Measurements from ENCODE around the gene UGT1A8. TPM values are rescaled to one million over a fixed set of nuclear protein-coding genes. Genes with fewer than 3 reads are reported as not detected.

The UGT1A8 gene
- total RNA-seq, 1 experiment from 2014 or later: not detected

DNA sequence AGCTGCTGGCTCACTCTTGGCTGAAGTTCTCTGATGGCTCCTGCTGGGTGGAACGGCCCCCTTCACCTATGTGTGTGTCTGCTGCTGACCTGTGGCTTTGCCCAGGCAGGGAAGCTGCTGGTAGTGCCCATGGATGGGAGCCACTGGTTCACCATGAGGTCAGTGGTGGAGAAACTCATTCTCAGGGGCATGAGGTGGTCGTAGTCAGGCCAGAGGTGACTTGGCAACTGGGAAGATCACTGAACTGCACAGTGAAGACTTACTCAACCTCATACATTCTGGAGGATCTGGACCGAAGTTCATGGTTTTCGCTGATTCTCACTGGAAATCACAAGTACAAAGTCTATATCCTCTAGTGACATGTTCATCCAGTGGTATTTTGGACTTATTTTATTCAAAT is 13.9 kb upstream of the UGT1A8 start:
- ATAC-seq (no peak), DNase-seq (ENCODE audit: low read depth, low spot score) (no peak)
- ChIA-PET POLR2A (no interaction called here), CTCF (no interaction called here), RAD21 (ENCODE audit: low non-redundant PET in 1 of 2, low total read pairs in 2 of 2, uncharacterized antibody in 2 of 2, unreplicated experiment in 2 of 2) (no interaction called here)
- Histone ChIP-seq H4K20me1 (ENCODE audit: insufficient read depth) (no peaks in the 10 kb centered on the region), H3K9me3 (ENCODE audit: control insufficient read depth in 1 of 2, insufficient read depth in 1 of 2, low read depth in 1 of 2, low read length in 2 of 2) (no peaks in the 10 kb centered on the region), H3K27me3 (ENCODE audit: insufficient read depth, low read length) (no peaks in the 10 kb centered on the region), H3K36me3 (ENCODE audit: control insufficient read depth in 1 of 2, insufficient read depth in 2 of 2, low read length in 2 of 2) (no peaks in the 10 kb centered on the region), H3K9me2 (ENCODE audit: insufficient read depth) (0 out of 2 replicates have a peak, but pooled peaks cover 2% of the 10 kb centered on the region), H3K27ac (ENCODE audit: low read depth, low read length) (no peak overlapping the region), H3K79me2 (ENCODE audit: insufficient read depth, low read length) (no peaks in the 10 kb centered on the region), H2AFZ (ENCODE audit: low read depth, low read length, poor library complexity, severe bottlenecking) (no peak overlapping the region), H3K4me3 (replicated peaks in 1 of 2; ENCODE audit: low read depth in 1 of 2, low read length in 2 of 2) (no peak overlapping the region), H3K9ac (ENCODE audit: low read length) (no peak overlapping the region), H3K4me1 (ENCODE audit: control insufficient read depth in 1 of 2, insufficient read depth in 2 of 2, low read length in 2 of 2) (no peaks in the 10 kb centered on the region), H3K4me2 (ENCODE audit: low read length) (no peak overlapping the region)
- intact Hi-C loops (cut with micrococcal nuclease): no loop called here
- TF ChIP-seq SIN3A (IDR thresholded peaks at IDR 0.05; ENCODE audit: low read depth) (no peak), SRF (IDR thresholded peaks at IDR 0.05; ENCODE audit: low read depth) (no peak), FOSL1 (IDR thresholded peaks at IDR 0.05; ENCODE audit: low read depth) (no peak), JUND (IDR thresholded peaks at IDR 0.05) (no peak), TCF7L2 (IDR thresholded peaks at IDR 0.05; ENCODE audit: borderline replicate concordance, extremely low read depth, insufficient read depth, insufficient read length) (no peak), ZNF274 (IDR thresholded peaks at IDR 0.05; ENCODE audit: low read depth, low read length) (no peak), YY1 (IDR thresholded peaks at IDR 0.05; ENCODE audit: extremely low read depth, insufficient replicate concordance, low read depth, low read length) (no peak), CBX3 (IDR thresholded peaks at IDR 0.05; ENCODE audit: low read depth) (no peak), ELF1 (IDR thresholded peaks at IDR 0.05; ENCODE audit: borderline replicate concordance, low read depth) (no peak), EGR1 (IDR thresholded peaks at IDR 0.05; ENCODE audit: low read depth) (no peak), EZH2 (IDR thresholded peaks at IDR 0.05) (no peak)
- TF ChIP-seq, protein P1, sequence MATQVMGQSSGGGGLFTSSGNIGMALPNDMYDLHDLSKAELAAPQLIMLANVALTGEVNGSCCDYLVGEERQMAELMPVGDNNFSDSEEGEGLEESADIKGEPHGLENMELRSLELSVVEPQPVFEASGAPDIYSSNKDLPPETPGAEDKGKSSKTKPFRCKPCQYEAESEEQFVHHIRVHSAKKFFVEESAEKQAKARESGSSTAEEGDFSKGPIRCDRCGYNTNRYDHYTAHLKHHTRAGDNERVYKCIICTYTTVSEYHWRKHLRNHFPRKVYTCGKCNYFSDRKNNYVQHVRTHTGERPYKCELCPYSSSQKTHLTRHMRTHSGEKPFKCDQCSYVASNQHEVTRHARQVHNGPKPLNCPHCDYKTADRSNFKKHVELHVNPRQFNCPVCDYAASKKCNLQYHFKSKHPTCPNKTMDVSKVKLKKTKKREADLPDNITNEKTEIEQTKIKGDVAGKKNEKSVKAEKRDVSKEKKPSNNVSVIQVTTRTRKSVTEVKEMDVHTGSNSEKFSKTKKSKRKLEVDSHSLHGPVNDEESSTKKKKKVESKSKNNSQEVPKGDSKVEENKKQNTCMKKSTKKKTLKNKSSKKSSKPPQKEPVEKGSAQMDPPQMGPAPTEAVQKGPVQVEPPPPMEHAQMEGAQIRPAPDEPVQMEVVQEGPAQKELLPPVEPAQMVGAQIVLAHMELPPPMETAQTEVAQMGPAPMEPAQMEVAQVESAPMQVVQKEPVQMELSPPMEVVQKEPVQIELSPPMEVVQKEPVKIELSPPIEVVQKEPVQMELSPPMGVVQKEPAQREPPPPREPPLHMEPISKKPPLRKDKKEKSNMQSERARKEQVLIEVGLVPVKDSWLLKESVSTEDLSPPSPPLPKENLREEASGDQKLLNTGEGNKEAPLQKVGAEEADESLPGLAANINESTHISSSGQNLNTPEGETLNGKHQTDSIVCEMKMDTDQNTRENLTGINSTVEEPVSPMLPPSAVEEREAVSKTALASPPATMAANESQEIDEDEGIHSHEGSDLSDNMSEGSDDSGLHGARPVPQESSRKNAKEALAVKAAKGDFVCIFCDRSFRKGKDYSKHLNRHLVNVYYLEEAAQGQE (IDR thresholded peaks at IDR 0.05; ENCODE audit: low read depth): no peak
- TF ChIP-seq, protein P2, sequence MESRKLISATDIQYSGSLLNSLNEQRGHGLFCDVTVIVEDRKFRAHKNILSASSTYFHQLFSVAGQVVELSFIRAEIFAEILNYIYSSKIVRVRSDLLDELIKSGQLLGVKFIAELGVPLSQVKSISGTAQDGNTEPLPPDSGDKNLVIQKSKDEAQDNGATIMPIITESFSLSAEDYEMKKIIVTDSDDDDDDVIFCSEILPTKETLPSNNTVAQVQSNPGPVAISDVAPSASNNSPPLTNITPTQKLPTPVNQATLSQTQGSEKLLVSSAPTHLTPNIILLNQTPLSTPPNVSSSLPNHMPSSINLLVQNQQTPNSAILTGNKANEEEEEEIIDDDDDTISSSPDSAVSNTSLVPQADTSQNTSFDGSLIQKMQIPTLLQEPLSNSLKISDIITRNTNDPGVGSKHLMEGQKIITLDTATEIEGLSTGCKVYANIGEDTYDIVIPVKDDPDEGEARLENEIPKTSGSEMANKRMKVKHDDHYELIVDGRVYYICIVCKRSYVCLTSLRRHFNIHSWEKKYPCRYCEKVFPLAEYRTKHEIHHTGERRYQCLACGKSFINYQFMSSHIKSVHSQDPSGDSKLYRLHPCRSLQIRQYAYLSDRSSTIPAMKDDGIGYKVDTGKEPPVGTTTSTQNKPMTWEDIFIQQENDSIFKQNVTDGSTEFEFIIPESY (IDR thresholded peaks at IDR 0.05; ENCODE audit: extremely low read depth, insufficient replicate concordance, low read length): no peak
- TF ChIP-seq, protein P3, sequence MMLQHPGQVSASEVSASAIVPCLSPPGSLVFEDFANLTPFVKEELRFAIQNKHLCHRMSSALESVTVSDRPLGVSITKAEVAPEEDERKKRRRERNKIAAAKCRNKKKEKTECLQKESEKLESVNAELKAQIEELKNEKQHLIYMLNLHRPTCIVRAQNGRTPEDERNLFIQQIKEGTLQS (IDR thresholded peaks at IDR 0.05): no peak
- no TSS peak for BruUV-seq (replicated peaks)
